ENCODE data around the gene SLC35F6.
A peak's percentile ranks its signal among the peaks of the same experiment; 100 is the strongest.

Gene SLC35F6

DNA sequence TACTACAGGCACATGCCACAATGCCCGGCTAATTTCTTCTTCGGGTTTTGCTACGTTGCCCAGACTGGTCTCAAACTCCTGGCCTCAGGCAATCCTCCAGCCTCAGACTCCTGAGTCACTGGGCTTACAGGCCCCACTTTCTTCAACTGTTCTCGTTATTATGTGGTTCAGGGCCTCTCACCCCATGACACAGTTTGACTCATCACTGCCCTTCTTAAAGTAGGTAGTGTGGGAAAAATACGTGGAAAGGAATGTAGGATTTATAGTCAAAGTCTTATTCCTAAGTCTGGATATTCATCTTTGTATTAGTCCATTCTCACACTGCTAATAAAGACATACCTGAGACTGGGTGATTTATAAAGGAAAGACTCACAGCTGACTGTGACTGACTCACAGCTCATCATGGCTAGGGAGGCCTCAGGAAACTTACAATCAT is 41.2 kb downstream of the SLC35F6 start:
- peak; percentile 63 for DNase-seq (ENCODE audit: low read depth)
- H3K4me3 ChIP-seq (ENCODE audit: low read length): no peak overlapping the region
- TF ChIP-seq, protein P1, sequence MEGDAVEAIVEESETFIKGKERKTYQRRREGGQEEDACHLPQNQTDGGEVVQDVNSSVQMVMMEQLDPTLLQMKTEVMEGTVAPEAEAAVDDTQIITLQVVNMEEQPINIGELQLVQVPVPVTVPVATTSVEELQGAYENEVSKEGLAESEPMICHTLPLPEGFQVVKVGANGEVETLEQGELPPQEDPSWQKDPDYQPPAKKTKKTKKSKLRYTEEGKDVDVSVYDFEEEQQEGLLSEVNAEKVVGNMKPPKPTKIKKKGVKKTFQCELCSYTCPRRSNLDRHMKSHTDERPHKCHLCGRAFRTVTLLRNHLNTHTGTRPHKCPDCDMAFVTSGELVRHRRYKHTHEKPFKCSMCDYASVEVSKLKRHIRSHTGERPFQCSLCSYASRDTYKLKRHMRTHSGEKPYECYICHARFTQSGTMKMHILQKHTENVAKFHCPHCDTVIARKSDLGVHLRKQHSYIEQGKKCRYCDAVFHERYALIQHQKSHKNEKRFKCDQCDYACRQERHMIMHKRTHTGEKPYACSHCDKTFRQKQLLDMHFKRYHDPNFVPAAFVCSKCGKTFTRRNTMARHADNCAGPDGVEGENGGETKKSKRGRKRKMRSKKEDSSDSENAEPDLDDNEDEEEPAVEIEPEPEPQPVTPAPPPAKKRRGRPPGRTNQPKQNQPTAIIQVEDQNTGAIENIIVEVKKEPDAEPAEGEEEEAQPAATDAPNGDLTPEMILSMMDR (conservative IDR thresholded peaks at IDR 0.05; ENCODE audit: low read depth, low read length): no peak

DNA sequence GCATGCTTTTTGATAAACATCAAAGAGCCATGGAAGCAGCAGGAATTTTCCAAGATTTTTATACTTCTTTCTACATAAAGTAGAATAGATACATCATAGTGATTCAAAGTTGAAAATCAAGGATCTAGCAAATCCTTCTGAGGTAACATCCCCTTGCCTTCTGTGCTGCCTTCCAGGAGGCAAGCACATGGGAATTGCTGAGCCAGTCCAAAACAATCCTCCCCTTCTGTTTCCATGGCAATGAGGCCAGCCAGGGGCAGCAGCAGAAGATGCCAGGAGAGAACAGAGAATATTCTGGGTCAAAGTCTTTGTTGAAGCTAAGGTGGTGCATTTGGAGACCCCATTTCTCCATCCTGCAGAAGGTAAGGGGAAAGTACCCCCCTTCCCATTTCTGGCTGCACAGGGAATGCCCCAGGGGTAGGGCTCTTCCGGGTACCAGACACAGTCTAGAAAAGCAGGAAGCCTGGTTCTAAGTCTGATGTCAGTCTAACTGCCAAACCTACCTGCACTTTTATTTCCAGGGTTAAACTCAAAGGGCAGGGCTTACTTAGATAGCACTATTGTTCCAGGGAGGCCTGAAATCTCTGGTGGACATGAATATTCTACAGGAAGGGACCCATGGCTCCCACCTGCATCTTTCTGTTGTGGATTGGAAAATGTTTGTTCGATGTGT is 43.8 kb downstream of the SLC35F6 start:
- DNase-seq (ENCODE audit: low read depth): no peak
- TF ChIP-seq, protein P1 (conservative IDR thresholded peaks at IDR 0.05; ENCODE audit: low read depth, low read length): no peak
- no peak overlapping the region for H3K4me3 ChIP-seq (ENCODE audit: low read length)

DNA sequence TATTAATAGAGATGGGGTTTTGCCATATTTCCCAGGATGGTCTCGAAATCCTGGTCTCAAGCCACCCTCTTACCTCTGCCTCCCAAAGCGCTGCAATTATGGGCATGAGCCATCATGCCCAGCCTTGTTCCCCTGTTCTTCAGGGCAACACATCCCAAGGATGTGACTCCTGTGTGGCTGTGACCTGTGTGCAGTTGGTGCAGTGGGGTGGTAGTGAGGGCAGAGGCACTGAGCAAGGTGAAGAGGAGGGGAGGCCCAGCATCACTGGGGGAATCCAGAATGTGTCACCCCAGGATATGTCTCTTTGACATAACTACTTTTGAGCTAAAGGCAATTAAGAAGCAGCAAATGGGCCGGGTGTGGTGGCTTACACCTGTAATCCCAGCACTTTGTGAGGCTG is 45.1 kb downstream of the SLC35F6 start:
- no peak for DNase-seq (ENCODE audit: low read depth)
- TF ChIP-seq, protein P1 (conservative IDR thresholded peaks at IDR 0.05; ENCODE audit: low read depth, low read length): no peak
- H3K4me3 ChIP-seq (ENCODE audit: low read length): no peak overlapping the region

DNA sequence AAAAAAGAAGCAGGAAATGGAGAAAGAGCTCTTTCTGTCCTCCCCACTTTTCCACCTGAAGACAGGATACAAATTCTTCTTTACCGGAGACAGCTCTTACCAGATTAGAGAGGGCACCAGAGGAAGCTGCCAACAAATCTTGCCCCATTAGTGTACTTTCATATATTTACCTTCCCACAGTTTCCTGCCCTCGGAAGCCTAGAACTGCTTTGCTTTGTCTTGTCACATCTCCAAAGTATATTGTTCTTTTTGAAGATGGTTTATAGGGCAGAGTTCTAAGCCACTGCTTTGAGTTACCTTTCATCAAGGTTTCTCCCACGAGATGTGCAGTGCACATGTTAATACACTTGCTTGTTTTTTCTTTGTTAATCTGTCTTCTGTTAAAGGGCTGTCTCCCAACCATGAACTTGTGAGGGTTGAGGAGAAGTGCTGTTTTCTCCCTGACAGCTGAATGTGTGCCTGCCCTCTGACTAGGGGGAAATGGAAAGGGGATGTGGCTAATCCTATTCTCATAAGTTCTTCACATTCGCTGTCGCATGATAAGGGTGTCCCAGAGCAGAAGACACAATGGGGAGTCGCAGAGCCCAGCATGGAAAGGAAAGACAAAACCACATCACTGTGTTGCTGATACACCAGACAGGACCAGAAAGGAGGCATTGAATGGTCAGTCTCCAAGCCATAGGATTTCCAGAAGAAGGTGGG is 45.9 kb downstream of the SLC35F6 start:
- TF ChIP-seq, protein P1 (conservative IDR thresholded peaks at IDR 0.05; ENCODE audit: low read depth, low read length): no peak
- no peak for DNase-seq (ENCODE audit: low read depth)
- H3K4me3 ChIP-seq (ENCODE audit: low read length): no peak overlapping the region

DNA sequence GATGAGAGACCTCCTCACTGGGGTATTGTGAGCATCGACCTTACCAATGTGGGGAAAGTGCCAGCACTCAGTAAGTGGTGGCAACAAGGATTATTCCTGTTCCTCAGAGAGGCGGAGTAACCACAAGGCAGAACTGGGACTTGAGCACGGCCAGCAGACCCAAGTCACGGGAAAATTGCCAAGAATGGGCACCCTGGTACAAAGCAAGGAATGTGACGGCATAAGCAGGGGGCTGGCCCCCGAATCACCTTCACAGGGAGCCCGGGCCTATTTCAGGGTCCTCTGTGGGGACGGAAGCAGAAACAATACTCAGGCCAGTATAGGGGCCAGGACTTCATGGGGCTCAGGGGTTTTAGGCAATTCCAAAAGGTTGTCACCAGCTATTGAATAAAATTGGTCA is 47.2 kb downstream of the SLC35F6 start:
- no peak overlapping the region for H3K4me3 ChIP-seq (ENCODE audit: low read length)
- no peak for DNase-seq (ENCODE audit: low read depth)
- TF ChIP-seq, protein P1 (conservative IDR thresholded peaks at IDR 0.05; ENCODE audit: low read depth, low read length): no peak

DNA sequence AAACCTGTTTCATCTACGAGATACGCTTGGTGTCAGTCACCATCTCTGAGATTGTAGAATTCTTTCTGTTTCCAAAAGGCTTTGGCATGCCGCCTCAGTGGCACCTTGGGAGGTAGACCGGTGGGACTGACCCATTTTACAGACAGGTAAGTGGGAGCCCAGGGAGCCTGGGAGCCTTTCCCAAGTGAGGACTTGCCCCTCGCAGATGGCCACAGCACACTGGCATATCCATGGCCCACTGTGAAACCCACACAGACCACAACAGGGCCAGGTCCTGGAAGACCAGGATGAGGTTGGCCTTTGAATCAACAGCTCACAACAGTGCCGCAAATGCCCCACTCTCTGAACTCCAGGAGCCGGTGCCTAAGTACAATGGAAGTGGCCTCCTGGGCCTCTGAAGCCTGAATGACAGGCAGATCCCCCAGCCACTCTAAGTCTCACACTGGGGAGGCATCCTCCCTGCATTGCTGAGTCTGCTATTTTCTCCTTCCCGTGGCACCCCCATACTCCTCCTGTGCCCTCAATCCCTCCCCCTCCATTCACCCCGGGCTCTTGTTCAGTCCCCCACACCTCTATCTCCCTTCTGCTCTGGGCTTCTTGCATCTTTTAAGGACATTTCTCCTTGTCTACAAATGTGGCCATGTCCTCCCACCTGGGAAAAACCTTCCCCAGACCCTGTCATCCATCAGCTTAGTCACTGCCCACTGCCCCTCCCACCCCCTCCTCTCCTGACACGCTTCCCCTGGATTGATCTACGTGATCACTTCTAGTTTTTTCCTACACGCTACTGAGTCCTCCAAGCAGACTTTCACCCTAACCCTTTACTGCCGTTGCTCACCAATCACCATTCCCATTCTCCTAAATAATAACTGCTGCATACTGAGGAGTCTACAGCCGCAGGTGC is 48.0 kb downstream of the SLC35F6 start:
- no peak for DNase-seq (ENCODE audit: low read depth)
- H3K4me3 ChIP-seq (ENCODE audit: low read length): no peak overlapping the region
- TF ChIP-seq, protein P1 (conservative IDR thresholded peaks at IDR 0.05; ENCODE audit: low read depth, low read length): no peak

All from retinal pigment epithelial cell (primary cell).